Fibroblast of skin of left quadriceps (primary cell): ENCODE data around the gene KIAA1328.
A peak's percentile ranks its signal among the peaks of the same experiment; 100 is the strongest.
"Not testable (repeated sequence)": the region's sequence is repeated elsewhere in the genome, so short reads cannot be mapped to it uniquely, and the experiment has no call there.

Experiments
- DNase-seq, 2 experiments: peaks; one replicate each; pipeline ENCODE4 v3.0.0-alpha.2; 2013; ENCODE audit warnings: low read depth in 2 of 2

KIAA1328 gene

GRCh38 chr18:36887114-36887513, 58.2 kb downstream of the KIAA1328 start:
- DNase-seq, result no peak

- DNase-seq, result no peak
Measured at GRCh38 chr18:36887864-36888263, 58.9 kb downstream of the KIAA1328 start.

DNA sequence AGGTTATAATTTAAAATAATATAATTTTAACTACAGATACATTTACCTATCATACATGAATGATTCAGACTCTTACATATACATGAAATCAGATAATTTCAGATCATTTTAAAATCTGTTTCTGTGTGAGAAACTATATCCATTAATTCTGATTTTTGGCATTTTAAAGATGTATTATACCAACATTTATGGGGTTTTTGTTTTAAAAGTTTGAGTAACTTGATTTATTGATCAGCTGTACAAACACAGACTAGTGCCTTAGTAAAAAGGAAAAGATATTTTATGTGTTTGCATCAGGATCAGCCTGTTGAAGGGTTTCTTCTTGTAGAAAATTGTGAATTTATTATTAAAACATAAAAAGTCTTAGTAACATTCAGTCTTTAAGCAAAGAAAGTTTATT, 59.9 kb downstream of the KIAA1328 start:
- no peak for DNase-seq

GRCh38 chr18:36889321-36889720, 60.4 kb downstream of the KIAA1328 start:
- DNase-seq, result no peak

DNA sequence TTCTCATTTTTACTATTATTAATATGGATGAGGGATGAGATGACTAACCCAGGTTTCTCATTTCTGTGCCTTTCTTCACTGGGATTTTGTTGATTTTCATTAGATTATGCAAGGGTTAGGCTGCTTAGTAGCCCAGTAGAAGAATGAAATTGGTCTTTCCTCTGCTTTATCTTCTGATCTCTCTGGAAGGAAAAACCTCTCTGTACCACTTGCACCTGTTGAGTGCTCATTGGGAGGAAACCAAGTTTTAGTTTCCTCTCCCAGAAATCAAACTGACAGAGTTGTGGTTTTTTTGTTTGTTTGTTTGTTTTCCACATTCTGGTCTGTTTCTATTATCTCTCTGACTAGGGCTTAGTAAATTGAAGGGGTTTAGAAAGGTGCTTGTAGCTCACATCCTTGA, 60.8 kb downstream of the KIAA1328 start:
- no peak for DNase-seq

- DNase-seq, result no peak
Measured at GRCh38 chr18:36890598-36890997, 61.7 kb downstream of the KIAA1328 start.

DNA sequence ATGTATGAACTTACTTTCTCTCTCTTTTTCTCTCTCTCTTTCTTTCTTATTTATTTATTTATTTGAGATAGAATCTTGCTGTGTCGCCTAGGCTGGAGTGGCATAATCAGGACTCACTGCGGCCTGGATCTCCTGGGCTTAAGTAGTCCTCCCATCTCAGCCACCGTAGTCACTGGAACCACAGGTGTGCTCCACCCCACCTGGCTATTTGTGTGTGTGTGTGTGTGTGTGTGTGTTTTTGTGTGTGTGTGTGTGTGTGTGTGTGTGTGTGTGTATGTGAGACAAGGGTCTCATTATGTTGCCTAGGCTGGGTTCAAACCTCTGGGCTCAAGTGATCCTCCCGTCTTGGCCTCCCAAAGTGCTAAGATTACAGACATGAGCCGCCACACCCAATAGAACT, 64.3 kb downstream of the KIAA1328 start:
- no peak for DNase-seq

DNA sequence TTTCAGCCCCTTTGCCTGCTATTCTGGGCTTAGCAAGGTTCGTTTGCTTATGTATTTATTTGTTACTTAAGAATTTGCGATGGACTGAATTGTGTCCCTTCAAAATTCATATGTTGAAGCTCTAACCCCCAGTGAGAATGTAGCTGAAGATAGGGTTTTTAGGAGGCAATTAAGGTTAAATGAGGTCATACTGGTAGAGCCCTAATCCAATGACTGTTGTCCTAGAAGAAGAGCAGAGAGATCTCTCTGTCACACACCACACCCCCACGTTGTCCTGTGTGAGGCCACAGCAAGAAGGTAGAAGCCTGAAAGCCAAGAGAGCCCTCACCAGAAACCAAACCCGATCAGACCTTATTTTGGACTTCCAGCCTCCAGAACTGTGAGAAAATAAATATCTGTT, 66.7 kb downstream of the KIAA1328 start:
- no peak for DNase-seq

DNA sequence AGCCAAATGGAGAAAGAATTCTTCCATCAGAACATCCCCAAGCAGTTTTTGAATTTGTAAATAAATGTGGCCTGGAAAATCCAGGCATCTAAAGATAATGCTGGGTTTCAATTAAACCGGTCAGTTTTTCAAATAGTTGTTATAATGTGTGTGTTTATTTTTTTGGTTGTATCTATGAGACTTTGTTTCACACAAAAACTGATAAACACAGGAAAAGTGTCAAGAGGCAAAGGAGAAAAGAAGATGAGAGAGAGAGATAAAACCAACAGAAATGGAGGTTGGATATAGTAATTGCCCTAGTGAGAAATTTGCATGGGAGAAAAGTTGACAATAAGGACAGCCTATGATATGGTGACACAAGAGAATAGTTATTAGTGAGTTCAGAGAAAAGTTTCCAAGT, 68.3 kb downstream of the KIAA1328 start:
- DNase-seq, result no peak

GRCh38 chr18:36899289-36899688, 70.4 kb downstream of the KIAA1328 start:
- DNase-seq, result no peak

GRCh38 chr18:36900466-36900865, 71.5 kb downstream of the KIAA1328 start:
- no peak for DNase-seq

DNA sequence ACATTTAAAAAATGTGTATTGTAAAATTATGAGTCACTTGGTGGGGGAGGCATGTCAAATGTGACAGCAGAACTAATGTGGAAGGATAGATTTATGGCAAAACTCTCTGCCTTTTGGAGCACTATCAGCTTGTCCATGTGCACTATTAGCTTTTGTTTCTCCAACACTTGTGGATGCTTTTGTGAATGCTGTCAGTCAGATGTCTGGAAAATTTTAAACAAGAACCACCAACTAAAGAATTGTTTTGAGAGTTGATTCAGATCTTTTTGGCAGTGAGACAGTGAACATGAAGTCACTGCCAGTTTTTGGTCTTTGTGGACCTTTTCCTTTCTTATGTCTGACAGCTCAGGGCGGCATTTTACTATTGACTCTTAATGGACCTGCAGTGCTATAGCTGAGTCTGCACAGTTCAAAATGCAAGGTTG, 72.4 kb downstream of the KIAA1328 start:
- DNase-seq, result no peak

- peak; percentile 5 for DNase-seq
Measured at GRCh38 chr18:36903215-36903928, 74.4 kb downstream of the KIAA1328 start.

DNA sequence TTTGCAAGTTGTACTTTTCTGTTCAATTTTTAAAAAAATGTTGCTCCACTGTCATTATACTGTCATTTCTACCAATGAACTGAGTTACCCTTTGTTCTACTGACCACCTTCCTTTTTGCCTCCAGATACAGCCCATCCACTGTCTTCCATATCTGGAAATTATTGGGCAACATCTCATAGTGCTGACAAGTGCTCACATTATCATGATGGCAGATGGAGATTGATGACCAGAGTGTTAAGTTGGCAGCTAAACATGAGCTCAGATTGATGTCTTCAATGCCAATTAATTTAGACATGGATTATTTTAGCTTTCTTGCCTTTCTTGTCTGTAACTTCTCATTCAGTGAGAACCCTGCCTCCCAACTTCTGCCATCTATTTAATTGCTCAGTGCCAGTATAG, 76.6 kb downstream of the KIAA1328 start:
- DNase-seq, result no peak

- DNase-seq, result not testable (repeated sequence)
Measured at GRCh38 chr18:36909282-36909681, 80.4 kb downstream of the KIAA1328 start.

- DNase-seq, result no peak
Measured at GRCh38 chr18:36912887-36913286, 84.0 kb downstream of the KIAA1328 start.

DNA sequence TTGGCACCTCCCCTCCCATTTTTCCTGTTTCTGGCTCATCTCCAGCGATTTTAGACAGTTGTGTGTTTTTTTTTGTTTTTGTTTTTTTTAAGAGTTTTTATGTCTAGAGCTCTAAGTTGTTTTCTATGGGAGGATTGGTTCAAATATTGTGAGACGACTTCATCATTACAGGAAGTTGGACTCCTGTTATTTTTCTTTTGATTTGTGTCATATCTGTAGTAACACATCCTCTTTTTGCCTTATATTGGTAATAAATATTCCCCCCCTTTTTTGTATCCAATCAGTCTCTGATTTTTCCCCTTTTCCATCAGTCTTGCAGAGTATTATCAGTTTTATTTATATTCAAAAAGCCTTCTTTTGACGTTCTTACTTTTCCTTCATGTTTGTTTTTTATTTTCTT, 89.0 kb downstream of the KIAA1328 start:
- DNase-seq, result no peak

DNA sequence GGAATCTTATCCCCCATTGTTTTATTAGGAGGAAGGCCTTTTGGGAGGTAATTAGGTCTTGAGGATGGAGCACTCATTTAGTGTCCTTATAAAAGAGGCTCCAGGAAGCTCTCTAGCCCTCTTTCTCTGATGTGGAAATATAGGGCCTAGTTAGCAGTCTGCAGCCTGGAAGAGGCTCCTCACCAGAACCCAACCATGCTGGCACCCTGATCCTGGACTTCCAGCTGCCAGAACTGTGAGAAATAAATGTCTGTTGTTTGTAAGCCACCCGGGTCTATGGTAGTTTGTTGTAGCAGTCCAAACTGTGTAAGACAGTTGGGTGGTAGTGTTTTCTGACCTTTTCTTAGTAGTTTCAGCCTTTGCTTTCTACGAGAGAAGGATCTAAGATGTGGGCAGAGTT, 100.7 kb downstream of the KIAA1328 start:
- DNase-seq, result no peak

DNA sequence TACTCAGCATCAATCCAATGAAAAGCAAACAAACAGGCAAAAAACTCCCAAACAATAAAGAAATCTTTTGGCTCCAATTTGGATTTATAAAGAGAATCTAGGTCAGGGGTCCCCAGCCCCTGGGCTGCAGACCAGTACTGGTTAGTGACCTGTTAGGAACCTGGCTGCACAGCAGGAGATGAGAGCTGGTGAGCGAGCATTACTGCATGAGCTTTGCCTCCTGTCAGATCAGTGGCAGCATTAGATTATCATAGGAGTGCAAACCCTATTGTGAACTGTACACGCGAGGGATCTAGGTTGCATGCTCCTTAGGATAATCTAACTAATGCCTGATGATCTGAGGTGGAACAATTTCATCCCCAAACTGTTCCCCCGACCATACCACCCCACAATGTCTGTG, 102.2 kb downstream of the KIAA1328 start:
- no peak for DNase-seq

DNA sequence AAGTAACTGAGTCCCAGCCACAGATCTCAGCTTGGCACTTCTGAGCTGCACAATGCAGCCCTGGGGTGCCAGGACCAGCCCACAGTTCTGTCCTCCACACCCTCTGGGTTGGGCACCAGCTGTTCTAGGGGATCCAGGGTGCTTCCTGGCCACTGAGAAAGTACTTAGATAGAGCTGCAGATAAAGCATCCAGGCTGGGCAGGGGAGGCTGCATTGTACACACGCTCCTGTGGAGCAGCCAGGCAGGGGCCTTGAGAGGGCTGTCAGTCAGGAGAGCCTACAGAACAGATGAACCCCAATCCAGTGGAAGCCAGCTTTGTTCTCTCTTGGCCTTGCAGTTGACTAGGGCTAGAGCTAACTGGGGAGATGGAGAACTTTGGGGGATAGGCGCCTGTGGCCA, 104.6 kb downstream of the KIAA1328 start:
- DNase-seq, result no peak

- peak; percentile 10 to 13 for DNase-seq
Measured at GRCh38 chr18:36934884-36935283, 106.0 kb downstream of the KIAA1328 start.

- peak in 1 of 2 experiments; percentile 6 for DNase-seq
Measured at GRCh38 chr18:36942264-36942663, 113.3 kb downstream of the KIAA1328 start.

DNA sequence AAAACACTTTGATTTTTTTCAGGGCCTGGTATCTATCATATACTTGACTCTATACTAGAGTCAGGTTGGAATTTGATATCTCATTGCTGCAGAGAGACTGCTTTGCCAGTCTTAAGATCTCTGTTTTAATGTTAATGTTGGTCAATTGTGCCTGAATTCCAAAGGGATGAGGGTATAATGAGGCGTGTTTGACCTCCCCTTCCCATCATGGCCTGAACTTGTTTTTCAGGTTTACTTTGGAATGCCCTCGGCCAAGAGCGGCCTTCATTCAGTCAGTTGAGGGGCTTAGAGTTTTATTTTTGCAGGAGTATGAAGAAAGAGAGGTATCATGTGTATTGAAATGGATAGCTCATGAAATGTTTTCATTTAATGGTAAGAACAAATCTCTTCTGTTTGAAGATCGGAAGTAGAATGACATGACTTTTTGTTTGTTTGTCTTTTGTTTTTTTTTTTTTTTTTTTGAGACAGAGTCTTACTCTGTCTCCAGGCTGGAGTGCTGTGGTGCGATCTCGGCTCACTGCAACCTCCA, 119.0 kb downstream of the KIAA1328 start:
- DNase-seq, result no peak

- no peak for DNase-seq
Measured at GRCh38 chr18:36950282-36950681, 121.4 kb downstream of the KIAA1328 start.
